SU-DHL-6 (cell line): ENCODE results near the gene NOS1AP.

Experiments used
- H2AFZ ChIP-seq: fragments of 200-600 bp; sonication (generic); 2 replicates; pipeline ENCODE4 v1.6.1; 2014; ENCODE audit warnings: low read depth, mild to moderate bottlenecking, moderate library complexity, mixed read lengths, antibody characterized with exemption, low read length; ENCODE audit not compliant: severe bottlenecking
- H3F3A ChIP-seq: fragments of 200-600 bp; shearing (Covaris generic); 2 replicates; pipeline ENCODE4 v1.6.0; 2016; ENCODE audit warnings: antibody characterized with exemption, mild to moderate bottlenecking; ENCODE audit not compliant: insufficient read depth
- H3K27ac ChIP-seq: fragments of 200-600 bp; sonication (generic); 2 replicates; pipeline ENCODE4 v1.5.1; 2016; ENCODE audit warnings: low read depth, mild to moderate bottlenecking, low read length, moderate library complexity, mixed read lengths
- H3K27me3 ChIP-seq: fragments of 200-600 bp; sonication (generic), shearing (Covaris generic); 2 replicates; pipeline ENCODE4 v1.6.0; 2014; ENCODE audit warnings: mild to moderate bottlenecking, low read length
- H3K36me3 ChIP-seq: fragments of 200-600 bp; sonication (generic); 2 replicates; pipeline ENCODE4 v1.6.1; 2014; ENCODE audit warnings: mild to moderate bottlenecking, low read length, mixed read lengths
- H3K4me2 ChIP-seq: fragments of 300-600, 200-600 bp; shearing (Covaris generic), sonication (generic); 2 replicates; pipeline ENCODE4 v1.6.0; 2014; ENCODE audit warnings: low read length, low read depth, mild to moderate bottlenecking; ENCODE audit not compliant: poor library complexity, severe bottlenecking
- H3K4me3 ChIP-seq: fragments of 200-600 bp; sonication (generic); 2 replicates; pipeline ENCODE4 v1.5.1; 2014; ENCODE audit warnings: antibody characterized with exemption, low read length, mild to moderate bottlenecking, mixed read lengths; ENCODE audit not compliant: insufficient read depth, poor library complexity, severe bottlenecking
- H3K79me2 ChIP-seq: fragments of 200-600 bp; sonication (generic); 2 replicates; pipeline ENCODE4 v1.6.1; 2014; ENCODE audit warnings: mild to moderate bottlenecking, low read length, moderate library complexity; ENCODE audit not compliant: insufficient read depth
- H3K9ac ChIP-seq: fragments of 200-600 bp; sonication (generic); 2 replicates; pipeline ENCODE4 v1.7.0; 2014; ENCODE audit warnings: mild to moderate bottlenecking, low read length
- H3K9me2 ChIP-seq: fragments of 200-600 bp; sonication (generic); replicated peaks from 2 replicates; pipeline ENCODE4 v1.6.1; 2014; ENCODE audit warnings: low read length; ENCODE audit not compliant: insufficient read depth
- H3K9me3 ChIP-seq: fragments of 200-600 bp; sonication (generic); 2 replicates; pipeline ENCODE4 v1.6.1; 2014; ENCODE audit warnings: low read length, mixed read lengths; ENCODE audit not compliant: insufficient read depth
- H4K20me1 ChIP-seq: fragments of 200-600 bp; sonication (generic); 2 replicates; pipeline ENCODE4 v1.6.1; 2014; ENCODE audit warnings: low read depth, mild to moderate bottlenecking, antibody characterized with exemption, low read length, moderate library complexity, mixed read lengths
- EZH2phosphoT487 ChIP-seq: fragments of 200-600 bp; sonication (generic), shearing (Covaris generic); conservative IDR thresholded peaks from 2 replicates; pipeline ENCODE4 v1.6.1; 2018; ENCODE audit warnings: mild to moderate bottlenecking, antibody characterized with exemption, low read length, moderate library complexity, mixed read lengths
- TF ChIP-seq, protein P1 (sequence below): fragments of 200-600 bp; sonication (generic); IDR thresholded peaks from one replicate; pipeline ENCODE4 v1.5.1; 2017; ENCODE audit warnings: antibody characterized with exemption, mild to moderate bottlenecking, low read length, moderate library complexity; ENCODE audit not compliant: insufficient read depth, poor library complexity, severe bottlenecking

NOS1AP gene

DNA sequence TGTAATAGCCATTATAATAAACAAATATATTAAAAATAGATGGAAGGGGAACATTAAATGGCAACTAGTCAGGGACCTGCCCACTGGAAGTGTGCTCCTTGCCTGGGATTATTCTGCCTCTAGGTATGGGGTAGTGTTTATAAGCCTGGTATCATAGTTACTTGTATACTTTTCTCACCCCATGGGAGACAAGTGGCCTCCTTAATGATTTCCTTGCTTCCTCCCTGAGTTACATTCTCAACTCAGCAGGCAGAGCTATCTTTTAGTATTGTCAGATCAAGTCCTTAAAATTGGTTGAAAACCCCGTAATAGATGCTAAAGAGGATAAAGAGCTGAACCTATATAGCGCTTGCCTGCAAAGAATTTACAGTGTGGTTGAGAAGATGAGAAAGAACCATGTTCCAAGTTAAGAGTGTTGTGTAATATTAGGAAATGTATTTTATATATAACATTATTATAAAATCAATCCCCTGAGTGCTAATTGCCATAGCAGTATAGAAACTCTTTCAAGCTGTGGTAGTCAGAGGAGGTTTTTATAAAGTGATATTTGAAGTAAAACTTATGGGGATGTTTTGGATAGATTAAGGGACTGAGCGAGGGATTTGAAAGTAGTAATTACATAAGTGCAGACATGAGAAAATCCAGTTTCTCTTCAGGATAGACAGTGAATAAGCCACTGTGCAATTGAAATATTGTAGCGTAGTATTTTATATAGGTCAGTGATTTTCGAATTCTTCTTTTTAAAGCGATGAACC, 200.7 kb downstream of the NOS1AP start:
- no peak overlapping the region for H3K27ac ChIP-seq
- H3K9ac ChIP-seq: no peak overlapping the region
- H4K20me1 ChIP-seq: no peaks in the 10 kb centered on the region
- H3K36me3 ChIP-seq: no peaks in the 10 kb centered on the region
- H3F3A ChIP-seq: no peaks in the 10 kb centered on the region
- no peaks in the 10 kb centered on the region for H3K79me2 ChIP-seq
- no peak for TF ChIP-seq EZH2phosphoT487
- TF ChIP-seq, protein P1, sequence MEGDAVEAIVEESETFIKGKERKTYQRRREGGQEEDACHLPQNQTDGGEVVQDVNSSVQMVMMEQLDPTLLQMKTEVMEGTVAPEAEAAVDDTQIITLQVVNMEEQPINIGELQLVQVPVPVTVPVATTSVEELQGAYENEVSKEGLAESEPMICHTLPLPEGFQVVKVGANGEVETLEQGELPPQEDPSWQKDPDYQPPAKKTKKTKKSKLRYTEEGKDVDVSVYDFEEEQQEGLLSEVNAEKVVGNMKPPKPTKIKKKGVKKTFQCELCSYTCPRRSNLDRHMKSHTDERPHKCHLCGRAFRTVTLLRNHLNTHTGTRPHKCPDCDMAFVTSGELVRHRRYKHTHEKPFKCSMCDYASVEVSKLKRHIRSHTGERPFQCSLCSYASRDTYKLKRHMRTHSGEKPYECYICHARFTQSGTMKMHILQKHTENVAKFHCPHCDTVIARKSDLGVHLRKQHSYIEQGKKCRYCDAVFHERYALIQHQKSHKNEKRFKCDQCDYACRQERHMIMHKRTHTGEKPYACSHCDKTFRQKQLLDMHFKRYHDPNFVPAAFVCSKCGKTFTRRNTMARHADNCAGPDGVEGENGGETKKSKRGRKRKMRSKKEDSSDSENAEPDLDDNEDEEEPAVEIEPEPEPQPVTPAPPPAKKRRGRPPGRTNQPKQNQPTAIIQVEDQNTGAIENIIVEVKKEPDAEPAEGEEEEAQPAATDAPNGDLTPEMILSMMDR: no peak
- H3K4me2 ChIP-seq: no peak overlapping the region
- H3K4me3 ChIP-seq: no peak overlapping the region
- H3K9me2 ChIP-seq: no peaks in the 10 kb centered on the region
- no peaks in the 10 kb centered on the region for H3K9me3 ChIP-seq
- no peak overlapping the region for H2AFZ ChIP-seq
- H3K27me3 ChIP-seq: no peaks in the 10 kb centered on the region

- no peaks in the 10 kb centered on the region for H3K9me3 ChIP-seq
- H3K9me2 ChIP-seq: no peaks in the 10 kb centered on the region
- no peaks in the 10 kb centered on the region for H4K20me1 ChIP-seq
- no peaks in the 10 kb centered on the region for H3K36me3 ChIP-seq
- H2AFZ ChIP-seq: no peak overlapping the region
- no peak for TF ChIP-seq EZH2phosphoT487
- TF ChIP-seq, protein P1: no peak
- H3K27ac ChIP-seq: no peak overlapping the region
- no peak overlapping the region for H3K4me3 ChIP-seq
- H3K4me2 ChIP-seq: no peak overlapping the region
- H3K79me2 ChIP-seq: no peaks in the 10 kb centered on the region
- H3K9ac ChIP-seq: no peak overlapping the region
- no peaks in the 10 kb centered on the region for H3F3A ChIP-seq
- H3K27me3 ChIP-seq: no peaks in the 10 kb centered on the region
These were observed 202.5 kb downstream of the NOS1AP start for GRCh38 chr1:162271972-162272371.

- no peaks in the 10 kb centered on the region for H4K20me1 ChIP-seq
- no peaks in the 10 kb centered on the region for H3K36me3 ChIP-seq
- H3K27ac ChIP-seq: no peak overlapping the region
- H3K4me3 ChIP-seq: no peak overlapping the region
- H3K9me2 ChIP-seq: no peaks in the 10 kb centered on the region
- H3K9ac ChIP-seq: no peak overlapping the region
- H3K9me3 ChIP-seq: no peaks in the 10 kb centered on the region
- no peak overlapping the region for H2AFZ ChIP-seq
- H3F3A ChIP-seq: no peaks in the 10 kb centered on the region
- H3K4me2 ChIP-seq: no peak overlapping the region
- H3K27me3 ChIP-seq: no peaks in the 10 kb centered on the region
- no peaks in the 10 kb centered on the region for H3K79me2 ChIP-seq
- TF ChIP-seq, protein P1: no peak
- TF ChIP-seq EZH2phosphoT487: no peak
These were observed 202.9 kb downstream of the NOS1AP start for GRCh38 chr1:162272419-162272818.
